Left colon (tissue), 2 donors: ENCODE data around the gene EVC. TPM values are rescaled to one million over a fixed set of nuclear protein-coding genes. Genes with fewer than 3 reads are reported as not detected.

ENCODE experiments used
- ATAC-seq: fragments of 200-7000 bp; cut with Tn5 transposase; one replicate; pipeline ENCODE4 v1.9.1; 2020; ENCODE audit warnings: mild to moderate bottlenecking, moderate library complexity
- DNase-seq, 2 donors: peaks; one replicate each; pipeline ENCODE4 v3.0.0-alpha.2; 2020
- intact Hi-C, 2 donors: fragments of 100-400 bp; cut with DNase I in 1 of 2; cut with micrococcal nuclease in 1 of 2; formaldehyde crosslinking; loops; one replicate each; pipeline versions ENCODE4 v1.11.2 to v1.14.0; 2022; cut with DNase I, micrococcal nuclease
- total RNA-seq, 2 donors: library from RNA; stranded (reverse); fragmentation: NEBNext Ultra II Directional; extraction: Animal tissue kit (Norgen Biotek cat#: 25700); gene quantifications; one replicate each; pipeline ENCODE4 v1.2.1, GENCODE V29; 2021
- donor health status: DM: no; HTN: no; CAD: no.
- donor health status: DM: yes; HTN: yes; CAD: no.

Gene EVC
- total RNA-seq, 2 donors from 2014 or later, result 2.2 to 5.1 TPM

DNA sequence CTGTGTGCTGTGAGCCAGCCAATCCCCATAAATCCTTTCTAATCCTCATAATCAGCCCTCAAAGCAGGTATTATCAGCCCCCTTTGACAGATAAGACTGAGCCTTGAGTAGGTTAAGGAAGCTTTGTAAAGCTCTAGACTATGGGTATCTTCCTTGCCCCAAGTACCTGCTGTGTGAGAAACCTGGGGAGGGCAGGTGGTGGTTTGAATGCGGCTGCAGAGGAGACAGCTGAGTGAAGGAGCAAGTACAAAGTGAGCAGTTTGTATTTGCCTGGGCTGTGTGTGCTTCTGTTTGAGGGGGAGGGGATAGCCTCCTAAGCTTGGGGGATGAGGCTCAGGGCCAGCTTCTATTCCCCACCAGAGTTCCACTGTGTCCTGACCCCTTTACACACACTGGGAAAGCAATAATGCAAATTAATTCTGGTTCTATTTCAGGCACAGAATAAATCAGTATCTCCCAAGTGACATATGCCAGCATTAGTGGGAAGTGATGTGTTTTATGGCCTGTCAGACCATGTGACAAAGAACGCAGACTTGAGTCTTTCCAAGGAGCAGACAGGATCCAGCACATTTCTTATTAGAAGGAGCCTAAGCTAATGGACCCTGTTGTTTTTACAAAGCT, 63.5 kb downstream of the EVC start:
- no peak for DNase-seq
- ATAC-seq, result no peak
- intact Hi-C loops, result no loop called here

DNA sequence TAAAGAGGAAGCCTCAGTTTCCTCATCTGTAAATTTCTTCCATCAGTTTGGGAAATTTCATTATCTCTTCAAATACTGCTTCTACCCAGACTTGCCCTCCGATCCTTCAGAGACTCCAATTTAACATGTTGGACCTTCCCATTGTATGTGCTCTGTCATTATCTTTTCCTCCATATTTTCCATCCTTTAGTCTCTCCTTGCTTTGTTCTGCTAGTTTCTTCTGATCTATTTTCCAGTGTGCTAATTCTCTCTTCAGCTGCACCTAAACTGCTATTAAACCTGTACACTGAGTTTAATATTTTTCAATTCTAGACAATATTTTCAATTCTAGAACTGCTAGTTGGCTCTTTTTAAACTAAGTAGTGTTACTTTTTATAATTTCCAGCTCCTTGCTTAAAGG, 65.5 kb downstream of the EVC start:
- intact Hi-C loops, result no loop called here
- ATAC-seq, result no peak
- DNase-seq, result no peak

DNA sequence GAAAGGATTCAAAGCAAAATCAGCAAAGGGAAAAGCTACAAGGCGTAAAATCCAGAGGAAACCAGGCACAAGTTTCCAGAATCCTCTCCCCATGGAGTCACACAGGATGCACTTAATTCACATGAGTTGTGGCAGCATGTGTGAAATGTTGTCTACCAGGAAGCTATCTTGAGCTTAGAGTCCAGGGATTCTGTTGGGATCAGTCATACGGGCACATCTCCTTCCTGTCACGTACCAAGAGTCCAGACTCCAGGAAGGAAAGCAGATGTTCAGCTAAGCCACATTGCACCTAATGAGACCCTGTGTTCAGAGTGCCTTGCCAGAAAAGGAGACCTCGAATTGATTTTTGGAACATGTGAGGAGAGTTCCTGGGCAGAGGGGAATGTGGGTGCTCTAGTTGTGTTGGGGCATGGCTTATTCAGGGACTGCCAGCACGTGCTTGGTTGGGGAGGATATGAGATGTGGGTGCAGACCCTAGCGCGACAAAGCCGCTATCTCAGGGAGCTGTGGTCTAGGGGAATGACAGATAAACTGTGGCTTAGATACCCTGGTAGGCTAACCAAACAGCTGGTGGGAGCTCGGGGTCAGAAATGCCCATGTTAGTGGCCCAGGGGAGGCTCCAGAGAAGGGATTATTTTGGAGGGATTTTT, 70.0 kb downstream of the EVC start:
- intact Hi-C loops, result no loop called here
- DNase-seq (no peak), ATAC-seq (no peak)

DNA sequence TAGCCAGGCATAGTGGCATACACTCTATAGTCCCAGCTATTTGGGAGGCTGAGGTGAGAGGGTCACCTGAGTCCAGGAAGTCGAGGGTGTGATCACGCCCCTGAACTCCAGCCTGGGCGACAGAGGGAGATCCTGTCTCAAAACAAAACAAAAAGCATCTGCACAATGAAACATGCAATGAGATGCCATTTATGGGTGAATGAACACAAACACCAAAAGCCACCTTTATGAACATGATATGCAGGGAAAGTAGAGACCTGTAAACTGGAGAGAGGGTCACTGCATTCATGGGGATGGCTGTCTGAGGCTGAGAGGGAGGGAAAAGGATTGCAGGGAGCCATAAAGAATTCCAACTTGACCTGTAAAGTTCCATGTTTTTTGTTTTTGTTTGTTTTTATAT, 70.7 kb downstream of the EVC start:
- intact Hi-C loops, result no loop called here
- ATAC-seq (no peak), DNase-seq (no peak)

DNA sequence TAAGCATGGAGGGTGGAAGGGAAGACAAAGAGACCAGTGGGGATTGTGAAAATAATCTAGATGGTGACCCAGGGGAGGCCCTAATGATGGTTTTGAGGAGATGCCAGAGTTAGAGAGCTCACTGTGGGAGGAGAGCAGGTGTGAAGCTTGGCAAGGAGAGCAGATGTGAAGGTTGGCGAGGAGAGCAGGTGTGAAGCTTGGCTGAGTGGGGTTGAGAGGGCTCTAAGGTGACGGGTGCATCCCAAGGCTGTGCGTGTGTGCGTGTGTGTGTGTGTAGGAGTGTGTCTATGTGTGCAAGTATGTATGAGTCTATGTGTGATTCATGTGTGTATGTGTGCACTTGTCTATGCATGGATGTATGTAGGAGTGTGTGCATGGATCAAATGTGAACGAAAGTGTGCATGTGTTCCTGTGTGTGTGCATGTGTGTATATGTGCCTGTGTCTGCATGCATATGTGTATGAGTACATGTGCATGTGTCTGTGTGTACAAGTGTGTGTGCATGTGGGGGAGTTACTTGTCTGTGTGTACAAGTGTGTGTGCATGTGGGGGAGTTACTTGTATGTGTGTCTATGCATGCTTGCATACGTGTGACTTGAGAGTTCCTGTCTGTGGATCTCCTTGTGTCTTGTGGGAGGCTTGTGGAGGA, 72.0 kb downstream of the EVC start:
- intact Hi-C loops, result no loop called here
- DNase-seq (no peak), ATAC-seq (no peak)

DNA sequence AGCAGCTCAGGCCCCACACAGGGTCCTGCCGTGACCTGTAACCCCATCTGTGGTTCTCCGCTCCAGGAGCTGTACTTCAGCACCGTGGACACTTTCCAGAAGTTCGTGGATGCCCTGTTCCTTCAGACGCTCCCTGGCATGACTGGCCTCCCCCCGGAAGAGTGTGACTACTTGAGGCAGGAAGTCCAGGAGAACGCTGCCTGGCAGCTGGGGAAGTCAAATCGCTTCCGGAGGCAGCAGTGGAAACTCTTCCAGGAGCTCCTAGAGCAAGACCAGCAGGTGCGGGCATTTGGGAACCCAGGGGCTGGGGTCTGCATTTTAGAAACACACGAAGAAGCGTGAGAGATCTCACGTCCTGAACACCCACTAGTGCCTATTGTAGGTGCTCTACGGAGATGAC, 72.5 kb downstream of the EVC start:
- no peak for DNase-seq
- ATAC-seq, result no peak
- intact Hi-C loops, result no loop called here

DNA sequence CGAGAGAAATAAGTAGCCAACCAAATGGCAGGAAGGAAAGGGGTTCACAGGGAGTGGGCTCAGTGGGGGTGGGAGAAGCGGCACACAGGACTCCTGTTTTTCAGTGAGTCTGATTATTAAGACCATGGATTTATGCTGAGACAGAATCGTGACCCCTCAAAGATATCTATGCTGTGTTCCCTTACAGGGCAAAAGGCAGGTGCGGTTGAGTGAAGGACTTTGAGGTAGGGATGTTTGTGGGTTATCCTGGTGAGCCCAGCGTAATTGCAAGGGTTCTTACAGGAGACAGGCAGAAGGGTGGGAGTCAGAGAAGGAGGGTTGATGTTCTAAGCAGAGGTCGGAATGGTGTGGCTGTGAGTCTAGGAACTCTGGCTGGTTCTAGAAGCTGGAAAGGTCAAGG, 73.0 kb downstream of the EVC start:
- intact Hi-C loops, result no loop called here
- DNase-seq (no peak), ATAC-seq (no peak)

DNA sequence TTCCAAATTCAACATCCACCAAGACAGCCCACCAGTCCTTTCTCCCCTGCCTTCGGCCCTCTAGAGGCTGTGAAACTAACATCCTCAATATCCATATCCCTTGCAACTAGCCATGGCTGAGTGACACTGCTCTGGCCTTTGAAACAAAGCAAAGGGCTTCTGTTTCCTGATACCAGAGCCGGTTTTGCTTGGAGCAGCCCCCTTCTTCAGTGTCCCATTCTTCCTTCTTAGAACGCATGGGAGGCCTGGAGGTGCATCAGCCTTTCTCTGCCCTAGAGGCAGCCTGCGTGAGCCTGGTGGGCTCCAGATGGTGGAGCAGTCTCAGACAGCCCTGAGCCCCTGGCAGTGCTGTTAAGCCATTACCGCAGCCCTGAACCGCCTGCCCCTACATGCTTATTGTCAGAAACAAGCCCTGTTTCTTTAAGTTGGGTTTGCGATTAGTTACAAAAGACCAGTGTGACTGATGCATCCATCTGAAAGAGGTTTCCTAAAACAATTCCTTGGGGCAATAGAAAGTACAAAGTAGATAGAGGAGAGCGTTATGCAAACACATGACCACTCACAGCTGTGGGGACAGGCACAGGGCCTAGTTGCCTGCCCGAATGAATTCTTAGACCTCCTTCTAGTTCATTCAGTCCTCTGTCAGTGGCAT, 74.1 kb downstream of the EVC start:
- ATAC-seq, result no peak
- no peak for DNase-seq
- intact Hi-C loops, result no loop called here

DNA sequence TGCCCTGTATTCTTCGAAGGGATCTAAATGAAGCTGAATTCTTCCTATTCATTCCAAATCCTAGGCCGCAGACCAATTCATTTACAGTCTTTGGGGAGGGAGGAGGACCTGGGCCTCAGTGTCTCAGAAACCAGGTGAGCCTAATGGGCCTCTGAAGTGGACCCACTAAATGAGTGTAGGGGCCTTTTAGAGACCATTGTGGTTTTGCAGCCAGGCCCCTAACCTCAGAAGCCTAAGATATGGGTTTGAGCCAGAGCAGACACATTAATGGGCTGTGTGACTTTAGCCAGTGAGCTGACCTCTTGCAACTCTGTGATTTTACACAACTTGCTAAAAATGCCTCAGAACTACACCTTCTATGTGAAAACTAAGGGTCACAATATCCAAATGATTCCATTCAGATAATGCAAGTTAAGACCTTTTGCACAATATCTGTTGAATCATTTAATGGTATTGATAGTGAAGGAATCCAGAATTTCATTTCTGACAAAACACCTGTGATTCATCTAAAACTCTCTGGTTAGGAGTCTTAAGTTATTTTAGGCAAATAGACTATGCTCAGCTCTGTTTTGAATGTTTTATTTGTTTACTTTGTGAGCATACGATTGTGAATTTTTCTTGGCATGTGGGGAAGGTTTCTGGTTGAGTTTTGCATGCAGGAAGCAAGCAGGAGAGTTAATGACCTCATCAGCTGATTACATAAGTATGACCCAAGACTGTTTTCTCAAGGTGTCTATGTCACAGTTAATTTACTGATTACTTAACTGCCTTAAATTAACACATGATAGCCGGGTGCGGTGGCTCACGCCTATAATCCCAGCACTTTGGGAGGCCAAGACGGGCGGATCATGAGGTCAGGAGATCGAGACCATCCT, 75.0 kb downstream of the EVC start:
- ATAC-seq (no peak), DNase-seq (no peak)
- intact Hi-C loops, result no loop called here

DNA sequence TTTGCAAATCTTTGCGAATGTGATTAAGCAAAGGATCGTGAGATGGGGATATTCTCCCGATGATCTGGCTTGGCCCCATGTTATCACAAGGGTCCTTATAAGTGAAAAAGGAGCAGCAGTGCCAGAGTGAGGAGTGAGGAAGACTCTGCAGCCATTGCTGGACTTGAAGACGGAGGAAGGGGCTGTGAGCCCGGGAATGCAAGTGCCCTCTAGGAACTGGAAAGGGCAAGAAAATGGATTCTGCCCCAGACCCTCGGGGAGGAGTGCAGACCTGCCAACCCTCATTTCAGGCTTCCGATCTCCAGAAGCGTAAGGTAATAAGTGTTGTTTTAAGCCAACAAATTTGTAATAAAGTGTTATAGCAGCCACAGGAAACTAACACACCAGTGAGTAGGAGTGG, 76.3 kb downstream of the EVC start:
- ATAC-seq (no peak), DNase-seq (no peak)
- intact Hi-C loops, result no loop called here

DNA sequence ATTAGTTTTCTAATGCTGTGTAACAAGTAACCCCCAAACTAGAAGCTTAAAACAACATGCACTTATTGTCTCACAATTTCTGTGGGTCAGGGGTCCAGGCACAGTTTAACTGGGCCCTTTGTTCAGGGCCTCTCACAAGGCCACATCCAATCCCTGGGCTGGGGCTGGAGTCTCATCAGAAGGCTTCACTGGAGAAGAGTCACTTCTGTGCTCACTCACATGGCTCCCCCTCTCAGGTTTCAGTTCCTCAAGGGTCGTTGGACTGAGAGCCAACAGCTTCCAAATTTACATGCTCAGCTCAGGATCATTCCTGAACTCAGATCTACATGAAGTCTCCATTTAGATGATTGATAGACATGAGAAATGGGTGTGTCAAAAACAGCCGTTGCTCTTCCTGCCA, 77.1 kb downstream of the EVC start:
- no peak for DNase-seq
- intact Hi-C loops, result no loop called here
- ATAC-seq, result no peak

DNA sequence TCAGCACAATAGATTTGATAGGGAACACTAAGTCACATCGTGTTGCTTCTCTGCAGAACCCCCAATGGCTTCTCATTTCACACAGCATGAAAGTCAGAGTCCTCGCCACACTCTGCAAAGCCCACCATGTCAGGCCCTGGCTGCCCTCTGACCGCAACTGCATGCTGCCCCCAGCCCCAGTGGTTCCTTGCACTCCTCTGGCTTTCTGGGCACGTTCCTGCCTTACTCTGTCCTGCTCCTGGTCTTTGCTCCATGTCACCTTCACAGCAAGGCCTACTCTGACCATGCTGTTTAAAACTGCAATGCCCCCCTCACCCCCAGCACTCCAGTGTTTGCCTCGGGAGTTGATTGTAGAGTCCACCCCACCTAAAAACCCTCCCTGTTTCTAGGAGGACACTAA, 78.1 kb downstream of the EVC start:
- intact Hi-C loops, result no loop called here
- DNase-seq (no peak), ATAC-seq (no peak)

DNA sequence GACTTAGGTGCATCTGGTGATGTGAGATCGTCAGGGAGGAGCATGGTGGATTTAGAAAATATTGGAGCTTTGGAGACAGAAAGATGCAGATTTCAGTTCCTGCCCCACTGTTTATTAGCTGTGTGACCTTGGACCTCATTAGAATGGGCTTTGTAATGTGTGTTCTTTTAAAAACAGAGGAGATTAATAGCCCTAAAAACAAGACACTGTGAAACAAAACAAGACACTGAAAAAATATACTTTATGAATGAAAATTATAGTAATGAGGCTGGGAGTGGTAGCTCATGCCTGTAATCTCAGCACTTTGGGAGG, 79.5 kb downstream of the EVC start:
- intact Hi-C loops, result no loop called here
- DNase-seq (no peak), ATAC-seq (no peak)

DNA sequence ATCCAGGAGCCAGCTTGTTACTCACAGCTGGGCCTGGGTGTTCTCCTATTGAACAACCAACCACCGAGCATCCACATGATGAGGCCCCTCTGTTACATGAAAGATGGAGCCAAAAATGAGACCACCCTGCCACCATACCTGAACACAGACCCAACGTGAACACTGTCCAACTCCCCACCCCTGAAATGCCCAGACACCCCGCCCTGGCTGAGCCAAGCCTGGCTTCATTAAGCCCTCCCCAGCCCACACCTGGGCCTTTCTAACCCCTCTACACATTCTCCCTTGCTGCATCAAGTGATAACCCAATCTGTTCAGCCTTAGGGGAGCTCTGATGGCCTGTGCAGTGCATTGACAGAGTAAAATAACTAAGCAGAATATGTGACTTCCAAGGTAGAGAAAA, 80.7 kb downstream of the EVC start:
- DNase-seq, result peak in 1 of 2 donors; percentile 5
- intact Hi-C loops, result no loop called here
- ATAC-seq, result no peak

DNA sequence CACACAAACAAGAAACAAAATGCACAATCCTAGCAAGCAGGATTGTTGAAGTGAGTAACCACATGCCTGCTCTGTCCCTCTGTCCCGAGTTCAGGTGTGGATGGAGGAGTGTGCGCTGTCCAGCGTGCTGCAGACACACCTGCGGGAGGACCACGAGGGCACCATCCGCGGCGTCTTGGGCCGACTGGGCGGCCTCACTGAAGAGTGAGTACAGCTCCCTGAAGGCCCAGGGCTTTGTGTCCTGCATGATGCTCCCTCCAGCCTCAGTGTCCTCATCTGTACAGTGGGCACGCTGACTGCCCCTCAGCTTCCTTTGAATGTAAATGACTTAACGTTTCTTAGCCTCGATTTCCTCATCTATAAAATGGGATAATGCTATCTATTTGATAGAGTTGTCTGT, 82.5 kb downstream of the EVC start:
- intact Hi-C loops, result no loop called here
- DNase-seq, result no peak
- ATAC-seq, result no peak

DNA sequence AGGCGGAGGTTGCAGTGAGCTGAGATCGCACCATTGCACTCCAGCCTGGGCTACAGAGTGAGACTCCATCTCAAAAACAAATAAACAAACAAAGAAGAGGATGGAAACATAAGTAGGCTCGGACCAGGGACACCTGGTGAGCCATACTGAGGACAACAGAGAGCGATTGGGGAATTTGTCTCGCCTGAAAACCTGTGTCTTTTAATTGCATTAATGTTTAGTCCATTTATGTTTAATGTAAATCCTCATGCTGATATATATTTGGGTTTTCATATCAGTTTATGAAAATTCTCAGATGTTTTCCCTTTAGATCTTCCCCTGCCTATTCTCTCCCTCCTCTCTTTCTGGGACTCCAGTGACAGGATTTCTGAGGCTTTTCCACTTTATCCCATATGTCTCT, 84.6 kb downstream of the EVC start:
- DNase-seq (no peak), ATAC-seq (no peak)
- intact Hi-C loops, result no loop called here

DNA sequence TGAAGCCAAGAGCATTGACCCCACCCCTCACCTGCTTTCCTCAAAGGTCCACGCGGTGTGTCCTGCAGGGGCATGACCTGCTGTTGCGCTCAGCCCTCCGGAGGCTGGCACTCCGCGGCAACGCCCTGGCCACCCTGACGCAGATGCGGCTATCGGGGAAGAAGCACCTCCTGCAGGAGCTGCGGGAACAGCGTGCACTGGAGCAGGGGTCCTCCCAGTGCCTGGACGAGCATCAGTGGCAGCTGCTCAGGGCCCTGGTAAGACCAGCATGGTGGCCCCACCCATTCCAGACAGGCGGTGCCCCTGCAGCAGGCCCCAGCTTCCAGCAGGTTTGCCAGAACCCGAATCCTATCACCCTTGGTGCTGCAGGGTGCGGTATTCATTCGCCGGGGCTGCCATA, 86.0 kb downstream of the EVC start:
- DNase-seq (peak in 1 of 2 donors; percentile 19), ATAC-seq (no peak)
- intact Hi-C loops, result no loop called here

DNA sequence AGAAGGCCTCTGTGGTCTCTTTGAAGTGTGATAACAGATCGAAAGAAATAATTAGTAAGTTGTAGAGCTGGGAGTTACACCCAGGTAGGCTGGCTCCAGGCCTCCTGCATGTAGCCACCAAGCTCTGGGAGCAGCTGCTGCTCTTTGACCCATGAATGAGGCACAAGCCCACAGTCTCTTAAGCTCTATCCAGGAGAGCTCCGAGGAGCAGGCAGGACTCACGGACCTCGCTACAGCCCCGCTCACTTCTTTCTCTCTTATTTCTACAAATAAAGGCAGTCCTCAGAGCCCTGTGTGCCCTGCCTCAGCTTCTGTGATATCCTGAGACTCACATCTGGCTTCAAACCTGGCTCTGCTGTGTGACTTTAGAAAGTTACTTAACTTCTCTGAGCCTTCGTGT, 86.9 kb downstream of the EVC start:
- intact Hi-C loops, result no loop called here
- DNase-seq (no peak), ATAC-seq (no peak)

DNA sequence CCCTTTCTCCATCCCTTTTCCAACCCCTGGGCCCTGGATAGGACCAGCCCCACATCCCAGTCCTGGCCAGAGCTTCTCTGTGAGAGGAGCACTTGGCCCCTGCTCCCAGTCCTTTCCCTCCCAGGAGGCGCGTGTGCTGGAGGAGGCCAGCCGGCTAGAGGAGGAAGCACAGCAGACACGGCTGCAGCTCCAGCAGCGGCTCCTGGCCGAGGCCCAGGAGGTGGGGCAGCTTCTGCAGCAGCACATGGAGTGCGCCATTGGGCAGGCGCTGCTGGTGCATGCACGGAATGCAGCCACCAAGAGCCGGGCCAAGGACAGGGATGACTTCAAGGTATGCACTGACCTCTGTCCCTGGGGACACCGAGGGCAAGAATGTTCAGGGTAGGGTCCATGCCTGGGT, 87.5 kb downstream of the EVC start:
- intact Hi-C loops, result no loop called here
- ATAC-seq (no peak), DNase-seq (no peak)

DNA sequence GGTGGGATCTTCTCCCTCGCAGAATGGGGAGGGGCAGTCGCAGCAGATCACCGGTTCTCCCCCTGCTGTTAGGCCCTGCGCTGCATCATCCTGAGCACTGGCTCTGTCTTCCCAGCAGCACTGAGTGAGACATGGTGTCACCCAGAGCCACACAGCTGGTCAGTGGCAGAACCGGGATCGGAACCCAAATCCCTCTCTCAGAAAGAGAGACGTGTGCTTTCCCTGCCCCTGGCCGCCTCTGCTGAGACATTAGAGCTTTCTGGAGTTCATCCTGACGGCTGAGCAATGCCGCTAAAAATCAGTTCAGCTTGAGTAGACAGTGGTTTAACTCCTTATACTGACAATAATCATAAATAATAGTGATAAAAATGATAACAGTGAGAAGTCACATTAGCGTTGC, 87.9 kb downstream of the EVC start:
- DNase-seq (no peak), ATAC-seq (no peak)

More for the DNA sequence above, 87.9 kb downstream of the EVC start:
- intact Hi-C loops, result no loop called here
